Skin of body (tissue), 2 donors: ENCODE data around the gene LHPP. TPM values are rescaled to one million over a fixed set of nuclear protein-coding genes. Genes with fewer than 3 reads are reported as not detected.
A peak's percentile ranks its signal among the peaks of the same experiment; 100 is the strongest.
"Not testable (repeated sequence)": the region's sequence is repeated elsewhere in the genome, so short reads cannot be mapped to it uniquely, and the experiment has no call there.

Source experiments
- DNase-seq: peaks from one replicate; lab custom pipeline; 2025; lab: John Stamatoyannopoulos, UW
- total RNA-seq: library from RNA; depleted of rRNA; stranded (reverse); fragments of >200 nt; gene quantifications from one replicate; pipeline ENCODE4 v1.2.3, GENCODE V29; 2014

LHPP gene
- total RNA-seq, 1 donor from 2014 or later = 7.7 TPM

DNA sequence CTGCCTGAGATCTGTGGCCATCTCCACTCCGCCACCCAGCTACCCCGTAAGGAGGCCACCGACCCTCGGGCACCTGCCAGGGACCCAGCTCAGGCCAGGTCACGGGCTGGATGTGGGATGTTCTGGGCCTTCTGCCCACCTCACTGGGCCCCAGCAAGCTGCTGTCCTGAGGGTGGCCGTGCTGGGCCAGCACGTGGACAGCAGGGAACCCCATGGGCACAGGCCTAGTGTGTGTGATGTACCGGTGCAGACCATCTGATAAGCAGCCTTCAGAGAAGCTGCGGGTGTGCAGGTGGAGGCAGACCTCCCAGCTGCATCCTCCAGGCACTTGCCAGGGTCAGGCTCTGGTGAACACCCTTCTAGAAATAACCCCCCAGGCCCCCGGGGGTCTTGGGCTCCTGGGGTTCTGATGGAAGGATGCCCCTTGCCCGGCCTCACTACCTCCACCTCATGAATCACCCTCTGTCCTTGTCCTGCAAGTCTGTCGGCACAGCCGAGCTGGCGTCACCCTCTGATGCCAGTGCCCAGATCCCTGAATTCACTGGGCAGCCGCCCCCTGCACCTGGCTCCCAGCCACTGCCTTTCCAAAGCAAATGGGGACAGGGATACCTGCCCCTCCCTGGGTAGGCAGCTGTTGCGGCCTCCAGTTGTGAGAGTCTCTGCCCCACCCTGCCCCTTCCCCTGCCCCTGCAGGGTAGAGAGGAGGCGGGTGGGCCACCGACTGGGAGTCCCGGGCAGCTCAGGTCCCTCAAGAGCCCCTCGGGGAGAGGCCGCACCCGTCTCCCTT lies 142.8 kb downstream of the LHPP start:
- no peak for DNase-seq

DNA sequence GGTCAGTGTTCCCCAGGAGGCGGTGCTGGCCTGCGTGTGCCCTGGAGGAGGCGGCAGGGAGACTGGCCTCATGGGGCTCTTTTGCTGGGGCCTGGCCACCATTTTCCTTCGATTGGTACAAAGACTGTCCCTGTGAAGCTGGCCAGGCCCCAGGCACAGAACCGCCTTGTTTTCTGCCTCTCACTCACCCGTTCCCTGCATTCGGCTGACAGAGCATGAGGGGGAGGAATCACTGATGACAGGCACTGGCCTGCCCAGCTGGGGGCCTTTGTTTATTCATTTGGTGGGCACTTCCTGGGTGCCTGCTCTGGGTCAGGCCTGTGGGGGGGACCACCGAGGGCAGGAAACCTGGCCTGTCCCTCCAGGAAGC lies 143.4 kb downstream of the LHPP start:
- DNase-seq = no peak

DNA sequence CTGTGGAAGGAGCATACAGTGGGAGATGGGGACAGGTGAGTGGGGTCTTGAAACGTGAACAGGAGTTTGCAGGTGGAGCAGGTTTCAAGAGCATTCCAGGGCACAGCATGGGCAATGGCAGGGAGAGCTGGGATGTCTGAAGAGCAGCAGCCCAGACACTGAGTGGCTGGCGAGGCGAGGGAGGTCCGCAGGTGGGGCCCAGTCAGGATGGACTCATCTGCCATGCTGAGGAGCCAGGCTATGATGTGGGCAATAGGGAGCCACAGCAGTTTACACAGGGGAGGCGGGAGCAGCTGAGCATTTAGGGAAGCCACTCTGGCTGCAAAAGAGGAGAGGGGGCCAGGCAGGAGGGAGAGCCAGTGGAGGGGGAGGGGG lies 143.8 kb downstream of the LHPP start:
- DNase-seq = no peak

DNA sequence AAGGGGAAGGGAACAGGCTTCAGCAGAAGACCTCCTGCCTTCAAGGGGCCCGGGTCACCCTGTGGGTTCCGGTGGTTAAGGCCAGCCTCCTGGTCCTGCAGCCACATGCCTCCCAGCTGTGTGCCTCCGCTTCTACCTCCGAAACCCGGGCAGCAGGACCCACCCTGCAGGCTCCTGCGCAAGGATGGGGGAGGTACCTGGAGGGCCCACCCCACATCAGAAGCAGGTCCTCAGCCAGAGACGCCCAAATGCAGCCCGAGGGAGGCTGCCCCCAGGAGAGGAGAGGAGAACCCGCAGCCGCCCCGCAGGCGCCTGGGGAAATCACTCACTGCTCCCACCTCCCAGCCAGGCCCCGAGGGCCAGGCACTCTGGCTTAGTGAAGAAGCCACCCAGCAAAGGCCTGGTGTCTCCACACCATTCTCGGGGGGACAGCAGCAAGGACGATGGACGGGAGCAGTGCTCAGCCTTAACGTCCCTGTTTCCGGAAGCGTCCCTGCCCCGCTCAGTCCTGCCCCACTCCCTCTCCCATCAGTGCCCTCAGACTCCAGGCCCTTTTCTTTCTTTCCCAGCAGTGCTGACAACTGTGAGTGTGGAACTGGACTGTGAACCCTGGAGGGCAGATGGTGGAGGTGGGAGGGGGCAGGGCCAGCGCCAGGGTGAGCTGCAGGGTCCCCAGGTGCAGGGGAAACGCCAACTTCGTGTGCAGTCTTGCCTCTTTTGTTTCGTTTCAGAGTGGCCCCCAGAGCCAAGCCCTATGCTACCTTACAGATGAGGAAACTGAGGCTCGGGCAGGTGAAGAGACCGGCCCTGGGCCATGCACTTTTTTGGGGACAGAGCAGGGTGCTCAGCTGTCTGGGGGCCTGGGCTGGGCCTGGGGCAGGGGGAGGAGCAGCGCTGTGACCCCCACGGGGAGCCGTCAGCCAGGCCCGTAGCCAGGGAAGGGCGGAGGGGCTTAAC lies 144.5 kb downstream of the LHPP start:
- no peak for DNase-seq

DNA sequence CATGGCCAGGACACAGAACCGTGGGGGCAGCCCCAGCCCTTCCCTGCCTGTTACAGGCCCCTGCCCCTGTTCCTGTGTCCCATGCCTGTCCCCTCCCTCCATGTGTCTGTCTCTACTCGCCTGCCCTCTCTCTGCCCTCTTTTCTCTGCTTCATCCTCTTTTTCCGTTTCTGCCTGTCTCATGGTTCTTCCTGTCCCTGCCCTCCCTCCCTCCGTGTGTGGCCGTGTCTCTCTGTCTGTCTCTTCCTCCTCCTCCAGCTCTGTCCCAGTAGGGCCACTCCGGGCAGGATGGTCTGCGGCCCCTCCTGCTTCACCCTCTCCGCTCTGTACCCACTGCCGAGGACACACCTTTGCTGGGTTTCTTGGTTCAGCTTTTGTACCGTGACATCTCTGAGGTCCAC lies 145.2 kb downstream of the LHPP start:
- no peak for DNase-seq

DNA sequence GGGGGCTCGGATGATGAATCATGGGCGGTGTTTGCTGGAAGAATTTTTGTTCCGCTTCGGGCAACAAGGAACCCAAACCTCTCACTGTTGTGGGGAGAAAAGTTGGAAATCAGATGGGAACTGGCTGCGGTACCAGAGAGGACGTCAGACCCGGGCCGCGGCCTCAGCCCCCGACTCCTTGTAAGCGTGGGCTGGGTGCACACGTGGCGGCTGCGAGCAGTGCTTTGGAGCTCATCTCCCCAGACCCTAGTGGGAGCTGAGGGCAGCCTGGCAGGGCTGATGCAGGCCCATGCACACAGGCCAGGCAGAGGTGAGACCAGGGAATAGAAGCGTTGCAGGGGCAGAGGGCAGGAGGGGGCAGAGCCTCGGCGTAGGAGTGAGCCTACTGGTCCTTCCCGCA lies 146.1 kb downstream of the LHPP start:
- DNase-seq = no peak

DNA sequence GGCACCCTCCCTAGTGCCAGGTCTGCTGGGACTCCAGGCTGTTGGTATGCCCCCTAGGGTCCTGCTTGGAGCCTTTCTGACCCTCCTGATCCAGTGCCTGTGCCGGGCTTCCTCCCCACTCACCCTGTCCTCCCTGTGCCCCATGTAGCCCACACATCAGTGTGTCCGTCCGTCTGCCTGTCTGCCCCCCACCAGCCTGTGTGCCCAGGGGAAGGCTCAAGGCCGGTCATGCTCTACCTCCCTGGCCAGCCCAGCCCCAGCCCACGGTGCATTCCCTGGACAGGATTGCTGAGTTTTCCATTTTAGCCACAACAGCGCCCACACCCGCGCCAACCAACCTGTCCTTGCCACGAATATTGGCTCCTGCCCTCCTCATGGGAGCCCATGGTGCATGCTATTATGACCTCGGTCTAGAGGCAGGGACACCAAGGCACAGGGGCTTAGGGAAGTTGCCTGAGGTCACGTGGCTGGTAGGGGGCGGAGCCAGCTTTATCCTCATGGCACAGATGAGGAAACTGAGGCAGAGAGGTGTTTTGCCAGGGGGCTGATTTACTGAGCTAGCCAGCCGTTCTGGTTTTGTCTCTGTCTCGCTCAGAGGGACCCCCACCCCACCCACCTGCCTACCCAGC lies 146.6 kb downstream of the LHPP start:
- DNase-seq = no peak

DNA sequence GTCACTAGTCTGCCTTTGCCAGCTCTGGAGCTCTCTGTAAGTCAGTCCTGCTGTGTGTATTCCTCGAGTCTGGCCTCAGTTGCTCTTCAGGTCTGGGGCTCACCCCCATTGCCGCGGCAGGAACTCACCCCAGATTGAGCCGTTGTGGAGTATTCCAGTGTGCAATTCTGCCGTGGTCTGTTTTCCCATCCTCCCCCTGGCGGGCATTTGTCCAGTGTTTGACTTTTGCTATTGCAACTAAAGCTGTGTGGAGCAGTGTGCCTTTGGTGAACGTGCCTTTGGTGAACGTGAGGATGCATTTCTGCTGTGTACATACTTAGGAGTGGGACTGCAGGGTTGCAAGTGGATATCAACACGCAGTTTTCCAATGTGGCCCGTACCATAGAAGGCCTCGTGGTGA lies 148.1 kb downstream of the LHPP start:
- no peak for DNase-seq

DNA sequence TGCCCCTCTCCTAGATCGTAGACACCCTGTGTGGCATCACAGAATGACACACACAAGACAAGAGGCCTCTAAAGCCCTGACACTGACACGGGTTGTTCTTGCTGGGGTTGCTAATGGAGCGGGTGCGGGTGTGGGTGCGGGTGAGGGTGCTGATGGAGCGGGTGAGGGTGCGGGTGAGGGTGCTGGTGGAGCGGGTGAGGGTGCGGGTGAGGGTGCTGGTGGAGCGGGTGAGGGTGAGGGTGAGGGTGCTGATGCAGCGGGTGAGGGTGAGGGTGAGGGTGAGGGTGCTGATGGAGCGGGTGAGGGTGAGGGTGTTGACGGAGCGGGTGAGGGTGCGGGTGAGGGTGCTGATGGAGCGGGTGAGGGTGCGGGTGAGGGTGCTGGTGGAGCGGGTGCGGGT lies 148.6 kb downstream of the LHPP start:
- DNase-seq = not testable (repeated sequence)

DNA sequence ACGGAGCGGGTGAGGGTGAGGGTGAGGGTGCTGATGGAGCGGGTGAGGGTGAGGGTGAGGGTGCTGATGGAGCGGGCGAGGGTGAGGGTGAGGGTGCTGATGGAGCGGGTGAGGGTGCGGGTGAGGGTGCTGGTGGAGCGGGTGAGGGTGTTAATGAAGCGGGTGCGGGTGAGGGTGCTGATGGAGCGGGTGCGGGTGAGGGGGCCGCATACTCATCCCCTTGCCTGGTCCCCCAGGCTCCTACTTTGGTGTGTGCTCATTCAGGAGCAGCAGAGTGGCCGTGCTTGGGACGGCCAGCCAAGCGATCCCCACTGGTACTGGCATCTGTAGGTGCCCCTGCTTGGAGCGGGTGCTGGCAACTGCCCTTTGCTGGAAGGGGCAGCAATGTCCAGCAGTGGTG lies 149.2 kb downstream of the LHPP start:
- not testable (repeated sequence) for DNase-seq

DNA sequence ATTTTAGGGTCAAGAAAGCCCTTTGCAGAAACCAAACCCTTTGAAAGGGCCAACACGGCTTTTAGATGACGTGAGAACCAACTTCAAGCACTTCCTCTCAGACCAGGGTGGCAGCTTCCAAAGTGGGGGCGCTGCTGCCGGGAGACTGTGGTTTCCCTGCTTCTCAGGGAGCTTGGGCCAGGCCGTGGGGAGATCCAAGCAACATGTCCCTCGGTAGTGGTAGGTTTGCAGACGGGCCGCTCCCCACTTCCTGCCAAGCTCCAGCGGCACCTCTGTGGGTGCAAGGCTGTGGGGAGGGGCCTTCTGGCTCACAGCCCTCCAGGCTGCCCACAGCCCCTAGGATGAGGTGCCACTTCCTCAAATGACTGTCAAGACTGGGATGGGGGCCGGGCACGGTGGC lies 150.1 kb downstream of the LHPP start:
- no peak for DNase-seq

DNA sequence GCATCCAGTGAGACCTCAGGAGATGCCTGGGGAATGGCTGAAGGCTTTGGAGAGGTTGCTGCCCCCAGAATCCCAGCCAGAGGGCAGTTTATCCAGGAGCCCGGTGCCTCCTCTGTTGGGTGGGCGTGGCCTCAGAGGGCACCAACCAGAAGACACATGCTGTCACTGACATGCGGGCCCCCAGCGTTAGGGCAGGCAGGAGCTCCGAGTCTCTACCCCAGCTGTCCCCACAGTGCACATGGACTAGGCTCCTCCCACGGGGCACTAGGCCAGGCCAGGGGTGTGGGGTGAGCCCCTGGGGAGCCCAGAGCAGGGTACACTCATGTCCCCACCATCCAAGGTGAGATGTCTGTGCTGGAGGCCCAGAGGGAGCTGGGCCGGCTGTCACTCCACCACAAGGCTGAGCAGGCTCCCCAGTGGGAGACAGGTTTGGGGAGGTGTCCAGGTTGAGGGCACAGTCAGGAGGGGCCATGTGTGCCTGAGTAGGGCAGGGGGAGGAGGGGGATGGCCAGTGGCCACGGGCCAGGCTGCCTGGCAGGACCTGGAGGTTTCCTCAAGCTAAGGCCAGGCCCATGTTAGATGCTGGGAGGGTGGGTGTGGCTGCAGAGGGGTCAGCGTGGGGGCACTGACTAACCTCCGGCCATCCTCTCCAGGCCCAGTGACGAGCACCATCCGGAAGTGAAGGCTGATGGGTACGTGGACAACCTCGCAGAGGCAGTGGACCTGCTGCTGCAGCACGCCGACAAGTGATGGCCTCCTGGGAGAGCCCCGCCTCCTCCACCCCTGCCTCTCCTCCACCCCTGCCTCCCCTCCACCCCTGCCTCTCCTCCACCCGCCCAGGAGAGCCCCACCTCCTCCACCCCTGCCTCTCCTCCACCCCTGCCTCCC lies 151.2 kb downstream of the LHPP start:
- DNase-seq = no peak

DNA sequence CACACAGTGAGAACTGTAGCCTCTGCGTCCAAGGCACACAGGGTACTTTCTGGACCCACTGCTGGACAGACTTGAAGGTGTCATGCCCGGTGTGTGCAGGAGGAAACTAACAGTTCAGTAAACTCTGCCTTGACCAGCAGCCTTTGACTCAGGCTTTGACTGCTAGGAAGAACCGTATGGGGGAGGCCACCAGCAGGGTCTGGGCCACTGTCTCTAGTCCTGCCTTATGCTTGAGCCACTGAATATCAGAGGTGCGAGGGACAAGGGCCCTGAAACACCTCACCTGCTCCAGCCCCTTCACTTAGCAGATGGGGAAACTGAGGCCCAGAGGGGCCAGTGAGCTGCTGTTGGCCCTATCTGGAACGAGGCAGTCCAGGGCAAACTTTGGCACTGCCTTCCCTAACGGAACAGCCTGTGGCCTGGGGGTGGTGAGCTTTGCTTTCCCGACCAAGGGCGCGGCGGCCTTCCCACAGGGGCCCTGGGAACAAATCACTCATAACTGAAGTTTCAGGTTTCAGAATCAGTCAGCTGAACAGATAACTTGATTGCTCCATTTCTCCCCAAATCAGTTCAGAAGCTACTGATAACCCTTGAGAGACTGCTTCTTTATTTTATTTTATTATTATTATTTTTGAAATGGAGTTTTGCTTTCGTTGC lies 152.5 kb downstream of the LHPP start:
- no peak for DNase-seq

DNA sequence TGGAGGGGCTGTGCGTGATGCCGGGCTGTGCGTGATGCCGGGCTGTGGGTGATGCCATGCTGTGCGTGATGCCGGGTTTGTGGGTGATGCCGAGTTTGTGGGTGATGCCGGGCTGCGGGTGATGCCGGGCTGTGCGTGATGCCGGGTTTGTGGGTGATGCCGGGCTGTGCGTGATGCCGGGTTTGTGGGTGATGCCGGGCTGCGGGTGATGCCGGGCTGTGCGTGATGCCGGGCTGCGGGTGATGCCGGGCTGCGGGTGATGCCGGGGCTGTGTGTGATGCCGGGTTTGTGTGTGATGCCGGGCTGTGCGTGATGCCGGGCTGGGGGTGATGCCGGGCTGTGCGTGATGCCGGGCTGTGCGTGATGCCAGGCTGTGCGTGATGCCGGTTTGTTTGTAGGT lies 153.6 kb downstream of the LHPP start:
- no peak for DNase-seq

DNA sequence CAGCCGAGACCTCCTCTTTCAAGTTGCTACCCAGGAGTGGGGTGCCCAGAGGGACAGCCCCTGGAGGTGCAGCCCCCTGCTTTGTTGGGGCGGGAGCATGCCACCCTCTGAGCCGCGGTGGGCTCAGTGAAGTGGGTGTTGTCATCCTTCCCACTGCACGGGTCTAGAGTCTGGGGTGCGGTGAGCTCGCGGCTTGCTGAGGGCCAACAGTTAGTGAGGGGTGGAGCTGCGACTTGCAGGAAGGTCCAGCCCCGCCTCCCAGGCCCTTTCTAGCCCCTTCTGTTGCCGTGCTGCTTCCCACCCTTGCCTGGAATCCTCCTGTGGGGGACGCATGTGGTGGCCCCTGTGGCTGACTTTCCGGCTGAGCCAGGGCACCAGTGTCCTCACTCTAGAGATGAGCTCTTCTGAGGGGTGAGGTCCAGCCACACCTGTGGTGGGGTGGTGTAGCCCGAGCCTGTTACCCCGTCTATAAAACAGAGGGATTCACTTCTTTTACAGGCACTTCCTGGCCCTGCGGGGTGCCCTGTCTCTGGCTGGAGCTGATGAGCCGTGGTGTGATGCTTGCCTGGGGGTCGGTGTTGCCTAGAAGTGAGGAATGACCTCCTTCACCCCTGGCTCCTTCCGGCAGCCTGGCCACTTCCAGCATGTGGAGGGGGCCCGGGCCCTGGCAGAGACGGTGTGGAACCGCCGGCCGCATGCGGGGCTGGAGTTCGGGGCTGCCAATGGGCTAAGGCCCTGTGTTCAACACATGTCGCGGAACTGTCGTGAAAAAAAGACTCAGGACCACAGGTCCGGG lies 154.6 kb downstream of the LHPP start:
- DNase-seq = no peak

DNA sequence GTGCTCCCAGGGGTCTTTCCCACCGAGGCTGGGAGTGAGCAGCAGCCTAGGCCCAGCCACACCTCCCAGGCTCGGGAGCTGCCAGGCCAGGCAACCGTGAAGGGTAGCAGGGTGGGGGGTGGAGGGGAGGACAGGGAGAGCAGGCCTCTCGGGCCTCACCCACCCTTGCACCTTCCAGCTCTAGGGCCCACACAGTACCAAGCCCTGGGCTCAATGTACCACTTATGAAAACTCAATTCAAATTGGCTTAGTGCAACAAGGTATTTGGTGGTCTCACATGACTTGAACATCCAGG lies 155.2 kb downstream of the LHPP start:
- no peak for DNase-seq

DNA sequence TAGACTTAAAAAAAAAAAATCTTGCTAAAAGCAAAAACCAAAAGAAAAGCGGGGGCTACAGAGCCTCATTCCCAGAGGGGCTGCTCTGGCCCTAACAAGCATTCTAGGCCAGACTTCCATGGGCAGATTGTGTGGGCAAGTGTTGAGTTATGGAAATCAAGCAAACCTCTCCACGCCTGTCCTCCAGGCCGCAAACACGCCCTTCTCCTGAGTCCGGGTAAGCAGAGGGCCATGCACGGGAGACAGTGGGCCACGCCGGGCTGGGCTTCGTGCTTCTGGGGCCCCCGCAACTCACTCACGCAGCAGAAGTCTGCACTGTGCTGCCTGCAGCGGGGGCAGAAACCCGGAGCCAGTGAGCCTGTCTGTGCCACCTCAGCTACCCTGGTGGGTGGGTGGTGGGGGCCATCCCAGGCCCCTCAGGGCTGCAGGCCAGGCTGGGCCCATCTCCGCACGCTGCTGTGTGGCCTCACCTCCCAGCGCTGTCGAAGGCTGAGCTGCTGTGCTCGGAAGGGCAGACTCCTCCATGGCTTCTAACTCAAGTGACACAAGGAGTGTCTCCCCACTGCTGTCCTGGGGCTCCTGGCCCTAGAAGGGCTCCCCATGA lies 156.9 kb downstream of the LHPP start:
- no peak for DNase-seq

DNA sequence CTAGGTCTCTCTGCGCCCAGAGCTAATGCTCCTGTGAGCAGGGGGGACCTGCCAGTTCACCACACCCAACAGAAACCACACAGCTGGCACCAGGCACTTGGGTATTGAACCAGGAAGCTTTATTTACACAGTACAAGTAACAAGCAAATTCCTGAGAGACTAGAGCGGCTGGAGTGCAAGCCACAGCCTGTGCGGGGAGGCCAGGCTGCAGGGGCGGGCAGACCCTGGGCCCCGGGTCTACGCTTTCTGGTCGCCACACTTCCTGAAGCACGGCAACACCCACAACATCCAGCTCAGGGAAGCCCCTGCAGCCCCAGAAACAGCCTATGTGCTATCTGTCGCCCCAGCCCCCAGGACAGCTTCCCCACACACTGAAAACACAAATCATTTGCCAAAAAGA lies 157.6 kb downstream of the LHPP start:
- peak; percentile 11 for DNase-seq

DNA sequence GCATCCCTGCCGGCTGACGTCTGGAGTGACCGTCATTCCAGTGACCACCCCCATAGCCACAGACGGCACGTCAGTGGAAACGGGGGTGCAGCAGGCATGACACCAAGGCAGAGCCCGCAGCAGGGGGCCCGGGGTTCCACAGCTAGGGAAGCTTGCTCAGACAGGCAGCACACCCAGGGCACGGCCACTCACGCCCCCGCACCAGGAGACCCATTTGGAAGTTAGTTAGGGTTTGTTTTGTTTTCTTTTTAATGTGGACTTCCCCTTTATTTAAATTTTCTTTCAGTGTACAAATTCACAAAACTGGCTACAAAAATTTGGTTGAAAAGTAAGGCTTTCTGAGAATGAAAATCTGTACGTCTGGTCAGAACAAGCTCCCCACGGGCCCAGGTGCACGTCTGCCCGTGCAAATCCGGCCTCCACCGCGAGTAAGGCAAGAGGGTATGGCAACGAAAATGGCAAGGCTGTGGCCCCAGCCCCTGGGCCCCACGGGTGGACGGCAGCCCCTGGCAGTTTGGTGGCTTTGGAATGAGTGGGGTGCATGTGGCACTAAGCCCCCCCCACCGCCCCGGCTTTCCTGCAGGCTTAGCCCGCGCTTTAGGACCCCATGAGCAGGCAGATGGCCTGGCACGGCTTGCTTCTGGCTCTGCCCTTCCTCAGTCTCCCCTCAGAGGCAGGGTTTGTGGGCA lies 158.3 kb downstream of the LHPP start:
- DNase-seq = no peak
